WTC11 (cell line): Measurements from ENCODE around the gene MCFD2.

Experiments used
- CTCF ChIP-seq: fragments of 200-600 bp; IDR thresholded peaks from 2 replicates; pipeline ENCODE4 v1.8.0; 2022; ENCODE audit warnings: antibody characterized with exemption
- NR3C1 ChIP-seq: sonication (generic); formaldehyde crosslinking; conservative IDR thresholded peaks from 2 replicates; pipeline ENCODE4 v1.8.1; 2023; ENCODE audit warnings: low read depth, mild to moderate bottlenecking, missing genetic modification reagents

GRCh38 chr2:46923041-46923528 lies 7.5 kb upstream of the MCFD2 start:
- TF ChIP-seq NR3C1 (CRISPR knock-in tag) (no peak), CTCF (no peak)
